ENCODE measurements around the gene GAS2L2. TPM values are rescaled to one million over a fixed set of nuclear protein-coding genes. Genes with fewer than 3 reads are reported as not detected.

GAS2L2 gene
- total RNA-seq, 1 experiment from 2014 or later = 0.15 TPM

DNA sequence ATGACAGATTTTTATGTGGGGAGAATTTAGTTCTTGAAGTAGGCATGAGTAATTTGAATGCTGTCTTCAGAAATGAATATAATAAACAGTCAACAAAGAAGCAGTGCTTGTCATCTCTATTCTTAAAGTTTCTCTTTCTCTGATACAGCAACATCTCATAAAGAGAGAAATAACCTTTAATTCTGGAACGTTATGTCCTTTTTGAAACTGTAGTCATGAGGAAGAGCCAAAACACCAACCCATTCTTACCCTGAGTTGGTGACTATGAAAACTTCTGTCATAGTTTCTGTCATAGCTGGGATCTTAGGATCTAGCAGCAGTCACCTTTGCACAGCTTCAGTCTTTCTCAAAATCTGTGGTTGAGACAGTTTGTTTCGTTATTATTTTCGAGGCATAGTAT is 36.9 kb downstream of the GAS2L2 start:
- Mint-ChIP-seq H3K9me3 (no peaks in the 10 kb centered on the region), H3K4me3 (no peak overlapping the region), H3K4me1 (no peaks in the 10 kb centered on the region), H3K27ac (no peak overlapping the region), H3K27me3 (ENCODE audit: low read depth) (no peaks in the 10 kb centered on the region), H3K36me3 (peaks cover 19% of the 10 kb centered on the region)
- TF ChIP-seq, protein P1, sequence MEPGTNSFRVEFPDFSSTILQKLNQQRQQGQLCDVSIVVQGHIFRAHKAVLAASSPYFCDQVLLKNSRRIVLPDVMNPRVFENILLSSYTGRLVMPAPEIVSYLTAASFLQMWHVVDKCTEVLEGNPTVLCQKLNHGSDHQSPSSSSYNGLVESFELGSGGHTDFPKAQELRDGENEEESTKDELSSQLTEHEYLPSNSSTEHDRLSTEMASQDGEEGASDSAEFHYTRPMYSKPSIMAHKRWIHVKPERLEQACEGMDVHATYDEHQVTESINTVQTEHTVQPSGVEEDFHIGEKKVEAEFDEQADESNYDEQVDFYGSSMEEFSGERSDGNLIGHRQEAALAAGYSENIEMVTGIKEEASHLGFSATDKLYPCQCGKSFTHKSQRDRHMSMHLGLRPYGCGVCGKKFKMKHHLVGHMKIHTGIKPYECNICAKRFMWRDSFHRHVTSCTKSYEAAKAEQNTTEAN (CRISPR knock-in tag; IDR thresholded peaks at IDR 0.05) = no peak
- TF ChIP-seq, protein P2, sequence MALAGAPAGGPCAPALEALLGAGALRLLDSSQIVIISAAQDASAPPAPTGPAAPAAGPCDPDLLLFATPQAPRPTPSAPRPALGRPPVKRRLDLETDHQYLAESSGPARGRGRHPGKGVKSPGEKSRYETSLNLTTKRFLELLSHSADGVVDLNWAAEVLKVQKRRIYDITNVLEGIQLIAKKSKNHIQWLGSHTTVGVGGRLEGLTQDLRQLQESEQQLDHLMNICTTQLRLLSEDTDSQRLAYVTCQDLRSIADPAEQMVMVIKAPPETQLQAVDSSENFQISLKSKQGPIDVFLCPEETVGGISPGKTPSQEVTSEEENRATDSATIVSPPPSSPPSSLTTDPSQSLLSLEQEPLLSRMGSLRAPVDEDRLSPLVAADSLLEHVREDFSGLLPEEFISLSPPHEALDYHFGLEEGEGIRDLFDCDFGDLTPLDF (CRISPR knock-in tag; IDR thresholded peaks at IDR 0.05) = no peak
- no peak for TF ChIP-seq ETV6 (CRISPR knock-in tag; IDR thresholded peaks at IDR 0.05)
- no peak for TF ChIP-seq IRF2 (CRISPR knock-in tag; IDR thresholded peaks at IDR 0.05; ENCODE audit: borderline replicate concordance, low read depth)
- no peak for TF ChIP-seq NR2C2 (CRISPR knock-in tag; IDR thresholded peaks at IDR 0.05)
- no peak for TF ChIP-seq ESRRA (CRISPR knock-in tag; IDR thresholded peaks at IDR 0.05; ENCODE audit: borderline replicate concordance)
- no peak for TF ChIP-seq ELF4 (CRISPR knock-in tag; IDR thresholded peaks at IDR 0.05; ENCODE audit: low read depth)
- no peak for TF ChIP-seq GABPB1 (CRISPR knock-in tag; IDR thresholded peaks at IDR 0.05)
- no peak for TF ChIP-seq MYBL2 (CRISPR knock-in tag; IDR thresholded peaks at IDR 0.05)
- TF ChIP-seq PRRX2 (CRISPR knock-in tag; IDR thresholded peaks at IDR 0.05) = no peak
- TF ChIP-seq, protein P3, sequence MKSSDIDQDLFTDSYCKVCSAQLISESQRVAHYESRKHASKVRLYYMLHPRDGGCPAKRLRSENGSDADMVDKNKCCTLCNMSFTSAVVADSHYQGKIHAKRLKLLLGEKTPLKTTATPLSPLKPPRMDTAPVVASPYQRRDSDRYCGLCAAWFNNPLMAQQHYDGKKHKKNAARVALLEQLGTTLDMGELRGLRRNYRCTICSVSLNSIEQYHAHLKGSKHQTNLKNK (CRISPR knock-in tag; IDR thresholded peaks at IDR 0.05) = no peak
- TF ChIP-seq ZBTB21 (CRISPR knock-in tag; IDR thresholded peaks at IDR 0.05; ENCODE audit: borderline replicate concordance) = no peak
- TF ChIP-seq GTF2I (CRISPR knock-in tag; conservative IDR thresholded peaks at IDR 0.05) = no peak
- POLR2A ChIA-PET = no interaction called here
- DNase-seq (ENCODE audit: low spot score) (no peak), ATAC-seq (no peak)
- CTCF ChIA-PET = no interaction called here

DNA sequence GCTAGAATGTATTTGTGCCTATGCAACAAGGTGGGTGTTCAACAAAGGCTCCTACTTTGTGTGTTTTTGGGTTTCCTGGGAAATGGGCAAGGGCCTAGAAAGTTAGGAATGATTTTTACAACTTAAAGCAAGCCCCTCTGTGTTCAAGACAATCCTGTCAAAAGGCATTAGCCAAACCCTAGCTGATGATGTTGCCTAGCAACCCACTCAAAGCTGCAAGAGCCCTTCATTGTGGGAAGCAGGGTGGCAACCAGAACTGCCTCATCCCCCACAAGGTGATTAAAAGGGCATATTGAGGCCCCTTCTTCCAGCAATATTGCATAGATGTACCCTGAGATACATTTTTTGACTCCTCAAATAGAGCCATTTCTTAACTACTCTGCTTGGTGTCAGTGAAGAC is 37.6 kb downstream of the GAS2L2 start:
- H3K4me3 Mint-ChIP-seq = no peak overlapping the region
- H3K4me1 Mint-ChIP-seq = no peaks in the 10 kb centered on the region
- H3K36me3 Mint-ChIP-seq = peaks cover 27% of the 10 kb centered on the region
- ChIA-PET CTCF (no interaction called here), POLR2A (no interaction called here)
- DNase-seq (ENCODE audit: low spot score) = no peak
- no peak for ATAC-seq
- no peak for TF ChIP-seq HMGA2 (CRISPR knock-in tag; IDR thresholded peaks at IDR 0.05)
- H3K9me3 Mint-ChIP-seq = no peaks in the 10 kb centered on the region
- H3K27me3 Mint-ChIP-seq (ENCODE audit: low read depth) = no peaks in the 10 kb centered on the region
- H3K27ac Mint-ChIP-seq = no peak overlapping the region

DNA sequence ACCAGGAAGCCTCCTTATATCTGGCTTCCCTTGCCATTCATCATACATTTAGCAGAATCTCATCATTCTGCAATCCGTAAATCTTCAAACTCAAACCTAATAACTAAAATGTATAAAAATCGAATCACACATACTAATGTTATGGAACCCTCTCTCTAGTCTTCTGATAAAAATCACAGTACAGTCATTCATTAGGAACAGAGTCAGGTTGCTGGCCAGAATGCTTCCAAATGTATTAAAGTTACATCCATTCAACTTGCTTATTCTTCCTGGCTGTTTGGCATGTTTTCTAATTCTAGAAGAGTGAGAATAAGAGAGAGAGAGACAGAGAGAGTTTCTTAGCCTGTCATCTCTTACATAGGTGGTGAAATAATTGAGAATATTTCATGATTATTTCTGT is 38.1 kb downstream of the GAS2L2 start:
- H3K9me3 Mint-ChIP-seq = no peaks in the 10 kb centered on the region
- no peak overlapping the region for H3K27ac Mint-ChIP-seq
- no peaks in the 10 kb centered on the region for H3K27me3 Mint-ChIP-seq (ENCODE audit: low read depth)
- ChIA-PET POLR2A (no interaction called here), CTCF (no interaction called here)
- H3K4me3 Mint-ChIP-seq = no peak overlapping the region
- H3K36me3 Mint-ChIP-seq = peaks cover 31% of the 10 kb centered on the region
- DNase-seq (ENCODE audit: low spot score) (no peak), ATAC-seq (no peak)
- H3K4me1 Mint-ChIP-seq = no peaks in the 10 kb centered on the region
- TF ChIP-seq NR1H2 (CRISPR knock-in tag; IDR thresholded peaks at IDR 0.05) (no peak), TEAD1 (CRISPR knock-in tag; IDR thresholded peaks at IDR 0.05) (no peak), SMAD4 (CRISPR knock-in tag; IDR thresholded peaks at IDR 0.05) (no peak), RORB (CRISPR knock-in tag; IDR thresholded peaks at IDR 0.05) (no peak), GRHL2 (CRISPR knock-in tag; IDR thresholded peaks at IDR 0.05; ENCODE audit: insufficient replicate concordance, severe bottlenecking) (no peak), FOXP1 (CRISPR knock-in tag; IDR thresholded peaks at IDR 0.05; ENCODE audit: borderline replicate concordance) (no peak), NR2C2 (CRISPR knock-in tag; IDR thresholded peaks at IDR 0.05) (no peak), ZNF263 (CRISPR knock-in tag; IDR thresholded peaks at IDR 0.05; ENCODE audit: low read depth) (no peak), NFATC4 (CRISPR knock-in tag; IDR thresholded peaks at IDR 0.05) (no peak)
- TF ChIP-seq, protein P4, sequence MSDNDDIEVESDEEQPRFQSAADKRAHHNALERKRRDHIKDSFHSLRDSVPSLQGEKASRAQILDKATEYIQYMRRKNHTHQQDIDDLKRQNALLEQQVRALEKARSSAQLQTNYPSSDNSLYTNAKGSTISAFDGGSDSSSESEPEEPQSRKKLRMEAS (CRISPR knock-in tag; IDR thresholded peaks at IDR 0.05) = no peak
- TF ChIP-seq, protein P1 (CRISPR knock-in tag; IDR thresholded peaks at IDR 0.05) = no peak
- TF ChIP-seq, protein P5, sequence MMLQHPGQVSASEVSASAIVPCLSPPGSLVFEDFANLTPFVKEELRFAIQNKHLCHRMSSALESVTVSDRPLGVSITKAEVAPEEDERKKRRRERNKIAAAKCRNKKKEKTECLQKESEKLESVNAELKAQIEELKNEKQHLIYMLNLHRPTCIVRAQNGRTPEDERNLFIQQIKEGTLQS (CRISPR knock-in tag; conservative IDR thresholded peaks at IDR 0.05) = no peak
- TF ChIP-seq, protein P6, sequence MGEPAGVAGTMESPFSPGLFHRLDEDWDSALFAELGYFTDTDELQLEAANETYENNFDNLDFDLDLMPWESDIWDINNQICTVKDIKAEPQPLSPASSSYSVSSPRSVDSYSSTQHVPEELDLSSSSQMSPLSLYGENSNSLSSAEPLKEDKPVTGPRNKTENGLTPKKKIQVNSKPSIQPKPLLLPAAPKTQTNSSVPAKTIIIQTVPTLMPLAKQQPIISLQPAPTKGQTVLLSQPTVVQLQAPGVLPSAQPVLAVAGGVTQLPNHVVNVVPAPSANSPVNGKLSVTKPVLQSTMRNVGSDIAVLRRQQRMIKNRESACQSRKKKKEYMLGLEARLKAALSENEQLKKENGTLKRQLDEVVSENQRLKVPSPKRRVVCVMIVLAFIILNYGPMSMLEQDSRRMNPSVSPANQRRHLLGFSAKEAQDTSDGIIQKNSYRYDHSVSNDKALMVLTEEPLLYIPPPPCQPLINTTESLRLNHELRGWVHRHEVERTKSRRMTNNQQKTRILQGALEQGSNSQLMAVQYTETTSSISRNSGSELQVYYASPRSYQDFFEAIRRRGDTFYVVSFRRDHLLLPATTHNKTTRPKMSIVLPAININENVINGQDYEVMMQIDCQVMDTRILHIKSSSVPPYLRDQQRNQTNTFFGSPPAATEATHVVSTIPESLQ (CRISPR knock-in tag; IDR thresholded peaks at IDR 0.05) = no peak
